HG03108 (cell line): Measurements from ENCODE around the gene PTGDS.

Experiments
- ATAC-seq: cut with Tn5 transposase; IDR thresholded peaks from one replicate; pipeline ENCODE4 v1.9.1; 2021; ENCODE audit warnings: moderate library complexity; ENCODE audit not compliant: unreplicated experiment

PTGDS gene

GRCh38 chr9:136945333-136946227, 31.7 kb upstream of the PTGDS start:
- ATAC-seq, result no peak

- ATAC-seq, result no peak
These were observed 30.9 kb upstream of the PTGDS start for GRCh38 chr9:136946228-136947027.

GRCh38 chr9:136947028-136947891, 30.0 kb upstream of the PTGDS start:
- ATAC-seq, result no peak

- no peak for ATAC-seq
These were observed 29.3 kb upstream of the PTGDS start for GRCh38 chr9:136947955-136948510.

GRCh38 chr9:136949239-136949816, 28.0 kb upstream of the PTGDS start:
- ATAC-seq, result no peak

- ATAC-seq, result peak; percentile 79
These were observed 27.3 kb upstream of the PTGDS start for GRCh38 chr9:136949817-136950655.

GRCh38 chr9:136950656-136951276, 26.5 kb upstream of the PTGDS start:
- no peak for ATAC-seq

GRCh38 chr9:136951541-136952320, 25.6 kb upstream of the PTGDS start, which contains the start of gene LCN12:
TSS of gene LCN12 (plus strand) at chr9:136952273. CDS start at chr9:136952328, 55 bp downstream.
- ATAC-seq, result no peak

GRCh38 chr9:136952321-136952850, 24.9 kb upstream of the PTGDS start:
- ATAC-seq, result no peak

GRCh38 chr9:136952876-136953770, 24.2 kb upstream of the PTGDS start:
- no peak for ATAC-seq

- no peak for ATAC-seq
These were observed 23.5 kb upstream of the PTGDS start for GRCh38 chr9:136953771-136954269.

GRCh38 chr9:136954270-136955083, 22.8 kb upstream of the PTGDS start:
- no peak for ATAC-seq

GRCh38 chr9:136955202-136955942, 21.9 kb upstream of the PTGDS start:
- ATAC-seq, result no peak

GRCh38 chr9:136955943-136956335, 21.4 kb upstream of the PTGDS start:
- no peak for ATAC-seq

GRCh38 chr9:136956604-136957003, 20.7 kb upstream of the PTGDS start:
- ATAC-seq, result no peak
